ENCODE results near the gene MALAT1. TPM values are rescaled to one million over a fixed set of nuclear protein-coding genes. Genes with fewer than 3 reads are reported as not detected.

Gene MALAT1
- total and polyA plus RNA-seq, 2 of the 13 experiments (the other 11 are each of a cell fraction or from before 2014, with no cell fraction given), result 143 to 1,237 TPM

GRCh38 chr11:65551572-65552387 lies 52.9 kb downstream of the MALAT1 start:
- Histone ChIP-seq H3K79me2 (ENCODE audit: insufficient read depth, low read length) (peaks cover 3% of the 10 kb centered on the region), H3K4me3 (replicated peaks in 1 of 3; ENCODE audit: insufficient read depth in 1 of 3, low read depth in 2 of 3, low read length in 3 of 3) (peak overlapping the region in 2 of 3 experiments; percentile 0 to 42; a peak in 1 of 6 replicates), H3K9me3 (ENCODE audit: low read length) (no peaks in the 10 kb centered on the region), H3K27me3 (ENCODE audit: control insufficient read depth in 1 of 2, insufficient read depth in 2 of 2, low read length in 2 of 2) (no peaks in the 10 kb centered on the region), H3K4me1 (ENCODE audit: insufficient read depth, low read length) (peaks cover 53% of the 10 kb centered on the region), H3K9ac (ENCODE audit: insufficient read depth, low read depth, low read length) (no peak overlapping the region), H3K4me2 (ENCODE audit: low read depth, low read length) (peak overlapping the region; percentile 57), H3K27ac (ENCODE audit: extremely low read length, insufficient read depth, low read length) (peak overlapping the region; percentile 70), H4K20me1 (ENCODE audit: insufficient read depth, low read length) (peaks cover 10% of the 10 kb centered on the region; the same call in 1 of the 2 replicates), H3K36me3 (replicated peaks in 1 of 2; ENCODE audit: control insufficient read depth in 1 of 2, insufficient read depth in 2 of 2, low read length in 2 of 2) (peaks cover 3 to 11% of the 10 kb centered on the region in 2 experiments; a peak in 2 of 5 replicates), H2AFZ (ENCODE audit: low read length) (no peak overlapping the region)
- peak; percentile 58 for ATAC-seq
- WGBS (ENCODE audit: low lambda C conversion rate), result 72% methylated on average over 7 of the region's 17 CpGs
- in situ Hi-C loops (cut with HindIII; ENCODE audit: extremely low pct_ligation_motif_present, low pct_unique_long_range_greater_than_20kb) (loop anchor here (10.0 kb wide), 1 partner anchor 303 kb away; the partner anchor contains the start of gene CFL1), intact Hi-C loops (cut with micrococcal nuclease; ENCODE audit: unreplicated experiment) (no loop called here)
- BruUV-seq (replicated peaks), result no TSS peak
- CTCF ChIA-PET (ENCODE audit: low intra/inter-chr PET ratio, low total read pairs), result interaction anchor here (1.9 to 2.3 kb wide), 2 partner anchors 11 to 18 kb away, joined by 4 to 8 read pairs; partner anchors contain the start of gene ZNRD2
- DNase-seq (ENCODE audit: low spot score), result peak; percentile 70
- POLR2A ChIA-PET, result interaction anchor here (0.8 to 2.6 kb wide), 20 partner anchors 9 to 136 kb away, joined by 3 to 22 read pairs (median 5); partner anchors contain the start of genes MALAT1, NEAT1, PCNX3 and SCYL1
- FAIRE-seq, result peak; percentile 83
- 0 out of 2 replicates have a peak, but pooled peaks have one; percentile 34 for TF ChIP-seq GATAD1 (CRISPR knock-in tag; IDR thresholded peaks at IDR 0.05)
- no peak for TF ChIP-seq ZNF263 (CRISPR knock-in tag; IDR thresholded peaks at IDR 0.05)
- TF ChIP-seq RAD51 (IDR thresholded peaks at IDR 0.05; ENCODE audit: borderline replicate concordance), result peak; percentile 68
- TF ChIP-seq CBX5 (CRISPR knock-in tag; IDR thresholded peaks at IDR 0.05; ENCODE audit: borderline replicate concordance), result 0 out of 2 replicates have a peak, but pooled peaks have one; percentile 52
- TF ChIP-seq CREM (IDR thresholded peaks at IDR 0.05), result no peak
- no peak for TF ChIP-seq CREM (CRISPR knock-in tag; IDR thresholded peaks at IDR 0.05)
- peak; percentile 62; the same call in 1 of the 2 replicates for TF ChIP-seq ZFP90 (CRISPR knock-in tag; IDR thresholded peaks at IDR 0.05; ENCODE audit: borderline replicate concordance)
- TF ChIP-seq NR3C1 (CRISPR knock-in tag; IDR thresholded peaks at IDR 0.05), result no peak
- TF ChIP-seq HNF1B (CRISPR knock-in tag; IDR thresholded peaks at IDR 0.05), result no peak
- TF ChIP-seq ATAD3A (CRISPR knock-in tag; IDR thresholded peaks at IDR 0.05), result no peak
- no peak; the same call in 1 of the 2 replicates for TF ChIP-seq JUN (CRISPR knock-in tag; IDR thresholded peaks at IDR 0.05)
- TF ChIP-seq MAZ (IDR thresholded peaks at IDR 0.05; ENCODE audit: borderline replicate concordance, low read depth, low read length), result no peak
- no peak for TF ChIP-seq MAZ (CRISPR knock-in tag; IDR thresholded peaks at IDR 0.05; ENCODE audit: low read depth)
- TF ChIP-seq HMG20A (CRISPR knock-in tag; IDR thresholded peaks at IDR 0.05; ENCODE audit: borderline replicate concordance), result 0 out of 2 replicates have a peak, but pooled peaks have one; percentile 23
- TF ChIP-seq NCOR1 (IDR thresholded peaks at IDR 0.05; ENCODE audit: borderline replicate concordance, low read length), result peak; percentile 83
- TF ChIP-seq NAIF1 (CRISPR knock-in tag; IDR thresholded peaks at IDR 0.05; ENCODE audit: borderline replicate concordance), result no peak
- no peak for TF ChIP-seq ZNF816 (CRISPR knock-in tag; IDR thresholded peaks at IDR 0.05; ENCODE audit: borderline replicate concordance)
- no peak for TF ChIP-seq IKZF1 (IDR thresholded peaks at IDR 0.05)
- TF ChIP-seq PRPF4 (IDR thresholded peaks at IDR 0.05; ENCODE audit: low read depth, low read length, poor library complexity, severe bottlenecking), result peak; percentile 42
- TF ChIP-seq HNRNPL (IDR thresholded peaks at IDR 0.05; ENCODE audit: low read depth, low read length), result peak; percentile 97
- TF ChIP-seq REL (CRISPR knock-in tag; conservative IDR thresholded peaks at IDR 0.05), result 0 out of 2 replicates have a peak, but pooled peaks have one; percentile 47
- TF ChIP-seq FOSL2 (CRISPR knock-in tag; IDR thresholded peaks at IDR 0.05), result peak; percentile 59
- no peak for TF ChIP-seq ARID3A (IDR thresholded peaks at IDR 0.05; ENCODE audit: low read depth, low read length)

All from HepG2 (cell line).